HepG2 (cell line): ENCODE measurements around the gene KLB. TPM values are rescaled to one million over a fixed set of nuclear protein-coding genes. Genes with fewer than 3 reads are reported as not detected.

Experiments used
- DPF2 ChIP-seq: sonication (generic); formaldehyde crosslinking; IDR thresholded peaks from 2 replicates; pipeline ENCODE4 v1.4.0; 2020; ENCODE audit warnings: mild to moderate bottlenecking, low read depth, missing genetic modification reagents, borderline replicate concordance
- HNRNPK ChIP-seq: fragments of 200-400 bp; formaldehyde crosslinking; IDR thresholded peaks from 2 replicates; pipeline ENCODE4 v1.6.1; 2018; ENCODE audit warnings: low read length, low read depth, moderate library complexity, mild to moderate bottlenecking; ENCODE audit not compliant: poor library complexity, severe bottlenecking
- MTA3 ChIP-seq: sonication (generic); formaldehyde crosslinking; IDR thresholded peaks from 2 replicates; pipeline ENCODE4 v1.4.0; 2020; ENCODE audit warnings: missing genetic modification reagents
- MXD4 ChIP-seq: IDR thresholded peaks from 2 replicates; pipeline ENCODE4 v1.6.1; 2016; ENCODE audit warnings: mild to moderate bottlenecking, missing biosample characterization, missing genetic modification reagents
- MXI1 ChIP-seq: IDR thresholded peaks from 3 replicates; pipeline ENCODE4 v1.6.1; 2012; ENCODE audit warnings: low read depth, low read length, inconsistent platforms, borderline replicate concordance
- PITX1 ChIP-seq: sonication (generic); formaldehyde crosslinking; IDR thresholded peaks from 2 replicates; pipeline ENCODE4 v1.5.1; 2020; ENCODE audit warnings: mild to moderate bottlenecking, missing genetic modification reagents
- RBM22 ChIP-seq: fragments of 200-400 bp; formaldehyde crosslinking; optimal IDR thresholded peaks from 2 replicates; pipeline ENCODE3; 2017; ENCODE audit warnings: mild to moderate bottlenecking, low read length, moderate library complexity
- SOX13 ChIP-seq, 3 experiments: fragments of 450-650 bp in 1 of 3; sonication (generic) in 1 of 3; formaldehyde crosslinking in 1 of 3; IDR thresholded peaks in 2 of 3; conservative IDR thresholded peaks in 1 of 3; 2 replicates each; pipeline versions ENCODE4 v1.5.0 to v1.6.1; 2016 to 2020; ENCODE audit warnings: antibody characterized with exemption in 1 of 3, mild to moderate bottlenecking in 1 of 3, missing compliant biosample characterization in 1 of 3, missing genetic modification reagents in 1 of 3, moderate library complexity in 1 of 3
- ZNF121 ChIP-seq: sonication (generic); formaldehyde crosslinking; IDR thresholded peaks from 2 replicates; pipeline ENCODE4 v1.5.0; 2020; ENCODE audit warnings: mild to moderate bottlenecking, missing genetic modification reagents
- ZNF124 ChIP-seq: sonication (generic); formaldehyde crosslinking; IDR thresholded peaks from 2 replicates; pipeline ENCODE4 v1.4.0; 2020; ENCODE audit warnings: missing genetic modification reagents
- ZNF136 ChIP-seq: sonication (generic); formaldehyde crosslinking; IDR thresholded peaks from 2 replicates; pipeline ENCODE4 v1.8.1; 2022; ENCODE audit warnings: low read depth, mild to moderate bottlenecking, moderate library complexity, missing genetic modification reagents
- ZNF224 ChIP-seq: sonication (generic); formaldehyde crosslinking; IDR thresholded peaks from 2 replicates; pipeline ENCODE4 v1.5.0; 2020; ENCODE audit warnings: mild to moderate bottlenecking, missing genetic modification reagents
- ZNF30 ChIP-seq: sonication (generic); formaldehyde crosslinking; IDR thresholded peaks from 2 replicates; pipeline ENCODE4 v1.5.0; 2020; ENCODE audit warnings: mild to moderate bottlenecking, missing genetic modification reagents
- ZNF564 ChIP-seq: sonication (generic); formaldehyde crosslinking; IDR thresholded peaks from 2 replicates; pipeline ENCODE4 v1.8.1; 2023; ENCODE audit warnings: mild to moderate bottlenecking, missing genetic modification reagents
- ZNF773 ChIP-seq: sonication (generic); formaldehyde crosslinking; IDR thresholded peaks from 2 replicates; pipeline ENCODE4 v1.4.0; 2020; ENCODE audit warnings: missing genetic modification reagents, borderline replicate concordance
- ZNF879 ChIP-seq: sonication (generic); formaldehyde crosslinking; IDR thresholded peaks from 2 replicates; pipeline ENCODE4 v1.8.1; 2023; ENCODE audit warnings: missing genetic modification reagents
- polyA plus RNA-seq, 8 experiments: library from polyadenylated mRNA; depleted of rRNA in 3 of 8; stranded (reverse) in 7 of 8; unstranded in 1 of 8; fragments of >200 nt; fragmentation: Illumina TruSeq in 4 of 8; extraction: Trizol in 4 of 8; gene quantifications; 2 replicates each; pipeline versions ENCODE4 v1.2.1 to v1.2.3, GENCODE V29; 2011 to 2016; ENCODE audit warnings: low read depth in 4 of 8, missing spikeins in 1 of 8, mixed read lengths in 1 of 8; ENCODE audit not compliant: insufficient read depth in 1 of 8
- total RNA-seq, 5 experiments: library from RNA; depleted of rRNA; stranded (reverse); fragments of >200 nt; fragmentation: Illumina TruSeq; extraction: Trizol; gene quantifications; 2 replicates each; pipeline ENCODE4 v1.2.3, GENCODE V29; 2016; ENCODE audit warnings: low read depth in 1 of 5
- TF ChIP-seq, protein P1 (sequence below): sonication (generic); formaldehyde crosslinking; IDR thresholded peaks from 2 replicates; pipeline ENCODE4 v1.5.1; 2020; ENCODE audit warnings: missing genetic modification reagents, mild to moderate bottlenecking, borderline replicate concordance
- TF ChIP-seq, protein P2 (sequence below): sonication (generic); formaldehyde crosslinking; IDR thresholded peaks from 2 replicates; pipeline ENCODE4 v1.9.0; 2021; ENCODE audit warnings: missing genetic modification reagents, mild to moderate bottlenecking, borderline replicate concordance
- TF ChIP-seq, protein P3 (sequence below): IDR thresholded peaks from 2 replicates; pipeline ENCODE4 v1.6.1; 2016; ENCODE audit warnings: missing genetic modification reagents, missing compliant biosample characterization
- TF ChIP-seq, protein P4 (sequence below): sonication (generic); formaldehyde crosslinking; IDR thresholded peaks from 2 replicates; pipeline ENCODE4 v1.5.1; 2020; ENCODE audit warnings: missing genetic modification reagents, mild to moderate bottlenecking, borderline replicate concordance
- TF ChIP-seq, protein P5 (sequence below): IDR thresholded peaks from 2 replicates; pipeline ENCODE4 v1.6.1; 2016
- TF ChIP-seq, protein P6 (sequence below): sonication (generic); formaldehyde crosslinking; IDR thresholded peaks from 2 replicates; pipeline ENCODE4 v1.4.0; 2020; ENCODE audit warnings: missing genetic modification reagents

Gene KLB
- total and polyA plus RNA-seq, 2 of the 13 experiments (the other 11 are each of a cell fraction or from before 2014, with no cell fraction given), result 25.3 to 82.0 TPM

DNA sequence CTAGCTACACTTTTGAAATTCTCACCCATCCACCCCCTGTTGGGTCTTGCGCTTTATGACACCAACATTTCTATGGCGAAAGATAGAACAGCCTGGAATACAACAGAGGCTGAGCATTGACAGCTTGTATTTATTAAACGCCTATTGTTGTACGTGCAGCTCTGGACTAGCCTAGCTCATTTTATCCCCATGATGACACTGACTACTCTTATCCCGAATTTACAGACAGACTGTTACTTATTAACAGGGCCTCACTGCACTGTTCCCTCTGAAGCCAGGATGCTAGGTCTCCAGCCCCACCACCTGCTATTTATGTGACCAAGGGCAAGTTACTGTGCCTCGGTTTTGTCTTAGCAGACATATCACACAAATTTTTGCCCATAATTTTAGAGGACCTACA, 39.6 kb upstream of the KLB start (continued):
- TF ChIP-seq, protein P1, sequence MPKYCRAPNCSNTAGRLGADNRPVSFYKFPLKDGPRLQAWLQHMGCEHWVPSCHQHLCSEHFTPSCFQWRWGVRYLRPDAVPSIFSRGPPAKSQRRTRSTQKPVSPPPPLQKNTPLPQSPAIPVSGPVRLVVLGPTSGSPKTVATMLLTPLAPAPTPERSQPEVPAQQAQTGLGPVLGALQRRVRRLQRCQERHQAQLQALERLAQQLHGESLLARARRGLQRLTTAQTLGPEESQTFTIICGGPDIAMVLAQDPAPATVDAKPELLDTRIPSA (CRISPR knock-in tag), result no peak
- TF ChIP-seq ZNF773 (CRISPR knock-in tag) (no peak), MXI1 (no peak; the same call in 2 of the 3 replicates), ZNF124 (CRISPR knock-in tag) (no peak), ZNF136 (CRISPR knock-in tag) (no peak), MTA3 (CRISPR knock-in tag) (no peak), DPF2 (CRISPR knock-in tag) (no peak), ZNF224 (CRISPR knock-in tag) (no peak), ZNF30 (CRISPR knock-in tag) (no peak), HNRNPK (no peak), ZNF121 (CRISPR knock-in tag) (peak; percentile 84), PITX1 (no peak), RBM22 (no peak), ZNF564 (CRISPR knock-in tag) (no peak), MXD4 (CRISPR knock-in tag) (no peak), SOX13 (IDR thresholded peaks at IDR 0.05) (no peak), SOX13 (CRISPR knock-in tag; conservative IDR thresholded peaks at IDR 0.05 in 1 of 2, IDR thresholded peaks at IDR 0.05 in 1 of 2) (peak in 1 of 2 experiments; percentile 83; a peak in 2 of 4 replicates), ZNF879 (CRISPR knock-in tag) (no peak)
- TF ChIP-seq, protein P2, sequence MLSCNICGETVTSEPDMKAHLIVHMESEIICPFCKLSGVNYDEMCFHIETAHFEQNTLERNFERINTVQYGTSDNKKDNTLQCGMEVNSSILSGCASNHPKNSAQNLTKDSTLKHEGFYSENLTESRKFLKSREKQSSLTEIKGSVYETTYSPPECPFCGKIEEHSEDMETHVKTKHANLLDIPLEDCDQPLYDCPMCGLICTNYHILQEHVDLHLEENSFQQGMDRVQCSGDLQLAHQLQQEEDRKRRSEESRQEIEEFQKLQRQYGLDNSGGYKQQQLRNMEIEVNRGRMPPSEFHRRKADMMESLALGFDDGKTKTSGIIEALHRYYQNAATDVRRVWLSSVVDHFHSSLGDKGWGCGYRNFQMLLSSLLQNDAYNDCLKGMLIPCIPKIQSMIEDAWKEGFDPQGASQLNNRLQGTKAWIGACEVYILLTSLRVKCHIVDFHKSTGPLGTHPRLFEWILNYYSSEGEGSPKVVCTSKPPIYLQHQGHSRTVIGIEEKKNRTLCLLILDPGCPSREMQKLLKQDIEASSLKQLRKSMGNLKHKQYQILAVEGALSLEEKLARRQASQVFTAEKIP (CRISPR knock-in tag), result no peak
- TF ChIP-seq, protein P3, sequence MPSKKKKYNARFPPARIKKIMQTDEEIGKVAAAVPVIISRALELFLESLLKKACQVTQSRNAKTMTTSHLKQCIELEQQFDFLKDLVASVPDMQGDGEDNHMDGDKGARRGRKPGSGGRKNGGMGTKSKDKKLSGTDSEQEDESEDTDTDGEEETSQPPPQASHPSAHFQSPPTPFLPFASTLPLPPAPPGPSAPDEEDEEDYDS (CRISPR knock-in tag), result peak; percentile 92
- TF ChIP-seq, protein P4, sequence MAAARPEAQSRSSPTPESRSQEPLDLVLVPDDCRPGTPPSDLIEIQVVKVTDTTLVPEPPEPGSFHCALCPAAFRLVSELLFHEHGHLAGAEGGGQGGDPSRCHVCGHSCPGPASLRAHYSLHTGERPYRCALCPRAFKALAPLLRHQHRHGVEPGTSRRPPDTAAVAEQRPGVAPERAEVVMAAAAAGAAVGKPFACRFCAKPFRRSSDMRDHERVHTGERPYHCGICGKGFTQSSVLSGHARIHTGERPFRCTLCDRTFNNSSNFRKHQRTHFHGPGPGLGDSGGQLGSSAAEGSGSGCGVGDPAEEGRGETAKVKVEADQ (CRISPR knock-in tag), result no peak
- TF ChIP-seq, protein P5, sequence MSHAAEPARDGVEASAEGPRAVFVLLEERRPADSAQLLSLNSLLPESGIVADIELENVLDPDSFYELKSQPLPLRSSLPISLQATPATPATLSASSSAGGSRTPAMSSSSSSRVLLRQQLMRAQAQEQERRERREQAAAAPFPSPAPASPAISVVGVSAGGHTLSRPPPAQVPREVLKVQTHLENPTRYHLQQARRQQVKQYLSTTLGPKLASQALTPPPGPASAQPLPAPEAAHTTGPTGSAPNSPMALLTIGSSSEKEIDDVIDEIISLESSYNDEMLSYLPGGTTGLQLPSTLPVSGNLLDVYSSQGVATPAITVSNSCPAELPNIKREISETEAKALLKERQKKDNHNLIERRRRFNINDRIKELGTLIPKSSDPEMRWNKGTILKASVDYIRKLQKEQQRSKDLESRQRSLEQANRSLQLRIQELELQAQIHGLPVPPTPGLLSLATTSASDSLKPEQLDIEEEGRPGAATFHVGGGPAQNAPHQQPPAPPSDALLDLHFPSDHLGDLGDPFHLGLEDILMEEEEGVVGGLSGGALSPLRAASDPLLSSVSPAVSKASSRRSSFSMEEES (CRISPR knock-in tag), result no peak
- TF ChIP-seq, protein P6, sequence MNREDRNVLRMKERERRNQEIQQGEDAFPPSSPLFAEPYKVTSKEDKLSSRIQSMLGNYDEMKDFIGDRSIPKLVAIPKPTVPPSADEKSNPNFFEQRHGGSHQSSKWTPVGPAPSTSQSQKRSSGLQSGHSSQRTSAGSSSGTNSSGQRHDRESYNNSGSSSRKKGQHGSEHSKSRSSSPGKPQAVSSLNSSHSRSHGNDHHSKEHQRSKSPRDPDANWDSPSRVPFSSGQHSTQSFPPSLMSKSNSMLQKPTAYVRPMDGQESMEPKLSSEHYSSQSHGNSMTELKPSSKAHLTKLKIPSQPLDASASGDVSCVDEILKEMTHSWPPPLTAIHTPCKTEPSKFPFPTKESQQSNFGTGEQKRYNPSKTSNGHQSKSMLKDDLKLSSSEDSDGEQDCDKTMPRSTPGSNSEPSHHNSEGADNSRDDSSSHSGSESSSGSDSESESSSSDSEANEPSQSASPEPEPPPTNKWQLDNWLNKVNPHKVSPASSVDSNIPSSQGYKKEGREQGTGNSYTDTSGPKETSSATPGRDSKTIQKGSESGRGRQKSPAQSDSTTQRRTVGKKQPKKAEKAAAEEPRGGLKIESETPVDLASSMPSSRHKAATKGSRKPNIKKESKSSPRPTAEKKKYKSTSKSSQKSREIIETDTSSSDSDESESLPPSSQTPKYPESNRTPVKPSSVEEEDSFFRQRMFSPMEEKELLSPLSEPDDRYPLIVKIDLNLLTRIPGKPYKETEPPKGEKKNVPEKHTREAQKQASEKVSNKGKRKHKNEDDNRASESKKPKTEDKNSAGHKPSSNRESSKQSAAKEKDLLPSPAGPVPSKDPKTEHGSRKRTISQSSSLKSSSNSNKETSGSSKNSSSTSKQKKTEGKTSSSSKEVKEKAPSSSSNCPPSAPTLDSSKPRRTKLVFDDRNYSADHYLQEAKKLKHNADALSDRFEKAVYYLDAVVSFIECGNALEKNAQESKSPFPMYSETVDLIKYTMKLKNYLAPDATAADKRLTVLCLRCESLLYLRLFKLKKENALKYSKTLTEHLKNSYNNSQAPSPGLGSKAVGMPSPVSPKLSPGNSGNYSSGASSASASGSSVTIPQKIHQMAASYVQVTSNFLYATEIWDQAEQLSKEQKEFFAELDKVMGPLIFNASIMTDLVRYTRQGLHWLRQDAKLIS (CRISPR knock-in tag), result no peak
